ENCODE measurements around the gene LSM10.

The LSM10 gene

GRCh38 chr1:36377791-36378492 is 19.8 kb downstream of the LSM10 start:
- Histone ChIP-seq H3K4me3 (no peak overlapping the region), H3K27ac (no peak overlapping the region)
- DNase-seq (ENCODE audit: low spot score), result no peak
- no peak for TF ChIP-seq CTCF (IDR thresholded peaks at IDR 0.05)

GRCh38 chr1:36372617-36373016 is 25.1 kb downstream of the LSM10 start:
- no peak for TF ChIP-seq CTCF (IDR thresholded peaks at IDR 0.05)
- no peak for DNase-seq (ENCODE audit: low spot score)
- H3K27ac ChIP-seq, result peak overlapping the region; percentile 88 to 91
- no peak overlapping the region for H3K4me3 ChIP-seq

GRCh38 chr1:36369061-36369861 is 28.4 kb downstream of the LSM10 start:
- no peak for DNase-seq (ENCODE audit: low spot score)
- Histone ChIP-seq H3K27ac (peak overlapping the region in 1 of 2 donors; percentile 2), H3K4me3 (no peak overlapping the region)
- TF ChIP-seq CTCF (IDR thresholded peaks at IDR 0.05), result peak; percentile 84

GRCh38 chr1:36367798-36368197 is 29.9 kb downstream of the LSM10 start:
- DNase-seq (ENCODE audit: low spot score), result no peak
- H3K4me3 ChIP-seq, result no peak overlapping the region
- TF ChIP-seq CTCF (IDR thresholded peaks at IDR 0.05), result no peak
- H3K27ac ChIP-seq, result no peak overlapping the region

GRCh38 chr1:36367066-36367465 is 30.6 kb downstream of the LSM10 start:
- H3K4me3 ChIP-seq, result no peak overlapping the region
- peak overlapping the region in 1 of 2 donors; percentile 17 for H3K27ac ChIP-seq
- no peak for DNase-seq (ENCODE audit: low spot score)
- no peak for TF ChIP-seq CTCF (IDR thresholded peaks at IDR 0.05)

GRCh38 chr1:36366091-36366661 is 31.5 kb downstream of the LSM10 start:
- Histone ChIP-seq H3K27ac (peak overlapping the region; percentile 18 to 35), H3K4me3 (no peak overlapping the region)
- no peak for TF ChIP-seq CTCF (IDR thresholded peaks at IDR 0.05)
- DNase-seq (ENCODE audit: low spot score), result no peak
